HG03060 (cell line): ENCODE results near the gene GGCX.
"Not testable (repeated sequence)": the region's sequence is repeated elsewhere in the genome, so short reads cannot be mapped to it uniquely, and the experiment has no call there.

Experiments used
- ATAC-seq: cut with Tn5 transposase; IDR thresholded peaks from one replicate; pipeline ENCODE4 v1.9.1; 2021; ENCODE audit warnings: low read depth, moderate number of reproducible peaks; ENCODE audit not compliant: unreplicated experiment

The GGCX gene

DNA sequence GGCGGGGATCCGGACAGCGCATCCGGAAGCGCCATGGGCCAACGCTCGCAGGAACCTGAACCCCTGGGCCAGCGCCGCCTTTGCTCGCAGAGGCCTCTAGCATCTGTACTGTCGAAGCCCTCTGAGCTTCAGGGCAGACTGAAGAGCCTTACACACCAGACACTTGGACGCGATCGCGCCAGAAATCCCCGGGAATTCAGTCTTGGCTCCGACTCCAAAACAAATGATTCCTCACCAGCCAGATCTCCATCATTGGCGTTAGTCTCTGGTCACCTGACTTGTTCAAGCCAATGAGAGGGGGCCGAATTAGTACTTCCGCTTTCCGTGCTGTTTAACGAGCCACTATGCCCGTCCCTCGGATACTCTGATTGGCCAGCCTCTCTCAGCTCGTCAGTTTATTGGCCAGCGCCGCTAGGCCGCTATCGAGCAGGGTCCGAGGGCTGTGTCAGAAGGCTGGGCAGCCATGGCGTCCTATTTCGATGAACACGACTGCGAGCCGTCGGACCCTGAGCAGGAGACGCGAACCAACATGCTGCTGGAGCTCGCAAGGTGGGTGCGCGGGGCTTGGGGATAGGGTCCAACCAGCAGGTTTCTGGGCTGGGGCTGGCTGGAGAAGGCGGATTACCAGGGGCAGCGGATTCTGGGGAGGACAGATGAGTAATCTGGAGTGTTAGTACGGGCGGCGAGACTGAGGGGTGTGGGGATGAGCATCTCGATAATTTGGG is 34.2 kb upstream of the GGCX start, which contains the start of gene RNF181:
Gene RNF181, plus strand, starts transcription at position 445 of the 725 bp plus-strand sequence. Its CDS starts 19 bp downstream, at position 464.
- ATAC-seq, result peak; percentile 99

GRCh38 chr2:85594715-85595300 is 33.5 kb upstream of the GGCX start:
- no peak for ATAC-seq

DNA sequence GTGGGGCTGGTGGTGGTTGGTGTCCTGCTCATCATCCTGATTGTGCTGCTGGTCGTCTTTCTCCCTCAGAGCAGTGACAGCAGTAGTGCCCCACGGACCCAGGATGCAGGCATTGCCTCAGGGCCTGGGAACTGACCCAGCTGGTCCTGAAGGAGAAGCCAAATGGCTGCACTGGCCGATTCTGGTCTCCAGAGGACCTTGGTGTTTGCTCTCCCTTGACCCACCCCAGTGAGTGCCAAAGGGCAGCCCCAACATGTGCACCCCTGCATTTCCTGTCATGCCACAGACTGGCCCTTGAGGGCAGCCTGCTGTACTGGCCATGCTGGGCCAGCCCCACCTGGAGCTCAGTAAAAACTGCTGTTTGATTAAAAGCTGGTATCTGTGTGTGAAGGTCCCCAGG is 31.7 kb upstream of the GGCX start:
- no peak for ATAC-seq

- ATAC-seq, result not testable (repeated sequence)
Observed at GRCh38 chr2:85592299-85592698, 31.0 kb upstream of the GGCX start.

DNA sequence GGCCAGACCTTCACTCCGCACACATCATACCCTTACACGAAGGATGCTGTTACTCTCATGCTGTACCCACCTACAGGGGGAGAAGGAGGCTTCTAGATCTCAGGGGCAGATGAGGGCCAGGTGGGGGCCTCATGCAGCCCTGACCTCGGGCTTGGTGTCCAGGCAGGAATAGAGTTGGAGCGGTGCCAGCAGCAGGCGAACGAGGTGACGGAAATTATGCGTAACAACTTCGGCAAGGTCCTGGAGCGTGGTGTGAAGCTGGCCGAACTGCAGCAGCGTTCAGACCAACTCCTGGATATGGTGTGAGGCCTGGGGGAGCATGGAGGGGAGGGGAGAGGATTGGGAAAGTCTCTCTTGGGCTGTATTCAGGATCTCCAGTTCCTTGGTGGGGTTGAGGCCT is 30.3 kb upstream of the GGCX start:
- ATAC-seq, result no peak

GRCh38 chr2:85590950-85591349 is 29.7 kb upstream of the GGCX start:
- ATAC-seq, result no peak

- ATAC-seq, result no peak
Observed at GRCh38 chr2:85589982-85590791, 28.9 kb upstream of the GGCX start.

GRCh38 chr2:85589181-85589580 is 27.9 kb upstream of the GGCX start:
- ATAC-seq, result no peak

DNA sequence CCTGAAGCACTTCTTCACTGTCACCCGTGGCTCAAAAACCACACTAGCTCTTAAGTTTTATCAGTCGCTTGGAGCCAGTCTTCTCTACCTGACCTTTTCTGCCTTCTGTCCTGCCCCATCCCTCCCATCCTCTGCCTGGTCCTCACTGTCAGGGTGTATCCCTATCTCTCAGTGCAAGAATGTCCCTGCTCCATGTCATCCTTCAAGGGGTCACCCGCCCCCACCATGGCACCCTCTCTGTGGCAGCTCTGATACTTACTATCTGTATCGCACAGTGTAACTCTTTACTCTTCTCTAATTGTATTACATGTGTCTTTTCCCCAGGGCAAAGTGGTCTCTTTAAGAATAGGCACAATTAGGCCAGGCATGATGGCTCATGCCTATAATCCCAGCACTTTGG is 27.4 kb upstream of the GGCX start:
- ATAC-seq, result no peak

DNA sequence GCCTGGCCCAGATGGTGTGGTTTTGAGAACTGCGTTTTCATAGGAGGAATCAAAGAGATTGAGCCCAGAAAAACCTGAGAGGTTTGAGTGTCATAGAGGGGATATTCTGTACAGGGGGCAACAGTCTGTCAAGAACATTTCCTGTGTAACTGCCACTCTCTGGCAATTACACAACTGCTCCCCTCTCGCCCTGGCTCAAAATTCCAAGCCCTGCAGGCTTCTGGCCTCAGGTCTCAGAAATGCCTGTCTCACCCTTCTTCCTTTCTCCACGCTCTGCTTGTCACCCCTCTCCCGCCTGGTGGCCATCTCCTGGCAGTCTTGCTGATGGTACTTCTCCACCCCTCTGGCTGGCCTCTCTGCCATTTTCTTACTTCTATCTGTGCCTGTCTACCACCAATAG is 26.9 kb upstream of the GGCX start:
- no peak for ATAC-seq

GRCh38 chr2:85585781-85586105 is 24.4 kb upstream of the GGCX start:
- ATAC-seq, result no peak

DNA sequence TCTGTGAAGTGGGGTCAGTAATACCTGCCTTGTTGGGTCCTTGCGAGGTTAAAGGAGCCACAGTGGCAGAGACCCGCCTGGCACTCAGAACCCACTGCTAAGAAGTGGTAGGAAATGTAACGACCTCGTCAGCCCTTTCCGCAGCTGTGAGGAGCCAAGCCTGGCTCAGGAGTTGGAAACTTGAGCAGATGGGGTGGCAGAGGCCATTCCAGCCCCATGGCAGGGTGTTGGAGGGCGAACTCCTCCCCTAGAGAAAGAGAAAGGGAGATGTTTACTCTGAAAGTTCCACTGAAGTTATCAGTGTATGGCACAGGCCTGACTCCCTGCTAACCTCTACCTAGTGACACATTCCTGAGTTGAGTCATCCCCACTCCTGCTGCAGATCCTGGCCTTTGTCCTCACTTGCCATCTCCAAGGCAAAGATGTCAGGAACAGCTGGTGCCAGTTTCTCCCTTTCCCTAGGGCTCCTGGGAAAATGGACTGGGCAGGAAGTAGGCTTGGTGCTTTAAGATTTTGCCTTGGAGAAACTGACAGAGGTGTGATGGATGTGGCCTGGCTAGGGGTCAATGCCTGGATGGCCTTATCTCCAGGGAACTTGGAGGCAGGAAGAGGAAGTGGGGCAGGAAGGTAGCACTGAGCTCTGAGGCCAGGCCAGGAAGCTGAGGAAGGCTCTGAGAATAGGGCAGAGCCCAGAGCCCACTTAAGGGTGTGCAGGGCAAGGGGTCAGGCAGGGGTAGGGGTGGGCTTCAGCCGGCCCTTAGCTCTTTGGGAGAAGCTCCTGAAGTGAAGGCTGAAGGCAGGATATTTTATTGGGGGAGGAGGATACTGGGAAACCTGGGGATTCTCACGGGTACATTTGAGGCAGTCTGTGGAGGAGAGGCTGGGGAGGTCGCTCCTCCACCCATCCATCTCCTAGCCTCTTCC is 23.8 kb upstream of the GGCX start:
- ATAC-seq, result no peak

- no peak for ATAC-seq
Observed at GRCh38 chr2:85584354-85584856, 23.1 kb upstream of the GGCX start, which contains the start of gene VAMP5. Gene VAMP5 (plus strand): TSS chr2:85584431. CDS start chr2:85584491, 60 bp downstream.

DNA sequence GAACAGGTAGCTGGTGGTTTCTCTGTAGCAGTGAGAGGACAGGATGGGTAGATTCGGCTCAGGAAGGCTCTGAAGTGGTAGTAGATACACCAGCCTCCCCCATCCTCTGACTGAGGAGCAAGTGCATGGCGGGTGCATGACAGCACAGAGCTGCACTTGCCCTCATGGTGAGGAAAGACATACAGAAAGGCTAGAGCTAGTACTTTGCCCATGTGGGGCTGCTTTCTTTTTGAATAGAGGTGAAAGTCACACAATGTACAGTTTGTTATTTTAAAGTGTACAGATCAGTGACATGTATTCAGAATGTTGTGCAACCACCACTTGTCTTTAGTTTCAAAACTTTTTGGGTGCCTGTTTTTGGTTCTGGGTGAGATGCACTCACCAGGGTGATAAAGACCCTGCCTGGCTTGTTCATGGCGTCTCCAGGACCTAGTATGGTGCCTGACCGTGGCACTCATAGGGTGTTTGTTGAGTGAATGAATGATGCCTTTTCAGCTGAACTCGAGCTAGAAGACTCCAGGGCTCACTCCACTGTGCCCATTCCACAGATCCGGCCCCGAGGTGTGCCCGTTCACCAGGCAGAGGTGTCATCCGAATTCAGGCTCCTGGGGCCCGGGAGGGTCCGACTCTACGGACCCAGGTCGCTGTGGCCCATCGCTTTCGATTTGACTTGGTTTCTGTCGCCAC is 22.5 kb upstream of the GGCX start:
- no peak for ATAC-seq

GRCh38 chr2:85582492-85582891 is 21.2 kb upstream of the GGCX start:
- ATAC-seq, result no peak

DNA sequence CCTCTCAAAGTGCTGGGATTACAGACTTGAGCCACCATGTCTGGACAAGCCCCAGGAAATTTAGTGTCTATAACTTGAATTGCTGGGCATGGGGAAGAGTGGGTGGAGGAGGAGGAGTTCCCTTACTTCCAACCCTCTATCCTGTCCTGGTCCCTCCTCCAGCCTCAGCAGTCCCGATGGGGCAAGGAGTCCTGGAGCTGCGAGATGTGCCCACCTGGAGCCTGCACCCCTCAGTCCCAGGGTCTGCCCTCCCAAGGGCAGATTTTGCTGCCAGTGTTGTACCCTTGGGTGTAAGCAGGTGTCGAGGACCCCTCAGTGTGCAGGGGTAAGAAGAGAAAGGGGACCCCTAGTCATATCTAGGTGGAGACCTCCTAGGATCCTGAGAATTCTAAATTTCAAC is 18.9 kb upstream of the GGCX start:
- no peak for ATAC-seq

- ATAC-seq, result no peak
Observed at GRCh38 chr2:85579266-85579935, 18.1 kb upstream of the GGCX start.

- ATAC-seq, result no peak
Observed at GRCh38 chr2:85578243-85579180, 17.2 kb upstream of the GGCX start.
